HCT116 (cell line): ENCODE data around the gene CCDC71. TPM values are rescaled to one million over a fixed set of nuclear protein-coding genes. Genes with fewer than 3 reads are reported as not detected.
A peak's percentile ranks its signal among the peaks of the same experiment; 100 is the strongest.

Source experiments
- ATAC-seq: fragments of 200-7000 bp; cut with Tn5 transposase; 2 replicates; pipeline ENCODE4 v1.9.1; 2020; ENCODE audit warnings: mild to moderate bottlenecking, moderate library complexity
- BruUV-seq: library from RNA; stranded (reverse); fragments of 400-500 nt; replicated peaks from 2 replicates; lab custom pipeline; 2021; lab: Mats Ljungman, UMichigan
- CTCF ChIA-PET: fragments of 300-600 bp; sonication (Branson Sonifier 250); formaldehyde crosslinking; loops from one replicate; lab custom pipeline; 2021; ENCODE audit warnings: antibody characterized with exemption; lab: Charles Lee
- POLR2A ChIA-PET: fragments of 300-600, 350-600 bp; sonication (Branson Sonifier 250); formaldehyde crosslinking; loops from one replicate; lab custom pipeline; 2021; ENCODE audit warnings: antibody characterized with exemption; lab: Charles Lee
- RAD21 ChIA-PET, 2 experiments: fragments of 300-600 bp; sonication (Branson Sonifier 250); formaldehyde crosslinking; loops; one replicate each; lab custom pipeline; 2023; ENCODE audit warnings: low total read pairs in 2 of 2; ENCODE audit not compliant: uncharacterized antibody in 2 of 2, unreplicated experiment in 2 of 2, low non-redundant PET in 1 of 2; lab: Charles Lee
- DNase-seq: peaks from one replicate; pipeline ENCODE4 v3.0.0-alpha.2; 2010; ENCODE audit warnings: low read depth, low spot score
- H2AFZ ChIP-seq: fragments of 200-600 bp; shearing (Covaris generic), sonication (generic); 2 replicates; pipeline ENCODE4 v1.6.1; 2017; ENCODE audit warnings: low read depth, mixed run types, mixed read lengths, antibody characterized with exemption, low read length; ENCODE audit not compliant: poor library complexity, severe bottlenecking
- H3K27ac ChIP-seq: 2 replicates; pipeline ENCODE4 v1.5.1; 2012; ENCODE audit warnings: low read depth, low read length
- H3K27me3 ChIP-seq: fragments of 200-600 bp; sonication (generic); 2 replicates; pipeline ENCODE4 v1.6.1; 2016; ENCODE audit warnings: mixed run types, low read length, mixed read lengths; ENCODE audit not compliant: insufficient read depth
- H3K36me3 ChIP-seq, 2 experiments: fragments of 200-500 bp in 1 of 2; fragments of 200-600 bp in 1 of 2; sonication (Bioruptor generic) in 1 of 2; sonication (generic) in 1 of 2; 2 replicates each; pipeline versions ENCODE4 v1.5.1 to v1.6.1; 2014 to 2016; ENCODE audit warnings: low read length in 2 of 2, inconsistent platforms in 1 of 2, mixed read lengths in 1 of 2, mixed run types in 1 of 2; ENCODE audit not compliant: insufficient read depth in 2 of 2, control insufficient read depth in 1 of 2
- H3K4me1 ChIP-seq, 2 experiments: fragments of 200-600 bp in 1 of 2; sonication (generic) in 1 of 2; 2 replicates each; pipeline versions ENCODE4 v1.5.1 to v1.6.1; 2012 to 2017; ENCODE audit warnings: low read length in 2 of 2, inconsistent platforms in 1 of 2, mild to moderate bottlenecking in 1 of 2, mixed read lengths in 1 of 2, mixed run types in 1 of 2, moderate library complexity in 1 of 2; ENCODE audit not compliant: insufficient read depth in 2 of 2, control insufficient read depth in 1 of 2
- H3K4me2 ChIP-seq: fragments of 200-600 bp; sonication (generic); 2 replicates; pipeline ENCODE4 v1.6.1; 2017; ENCODE audit warnings: mixed run types, low read length, mixed read lengths
- H3K4me3 ChIP-seq, 2 experiments: fragments of 200-600 bp in 1 of 2; sonication (generic) in 1 of 2; replicated peaks in 1 of 2; 2 replicates each; pipeline ENCODE4 v1.5.1; 2011 to 2016; ENCODE audit warnings: low read length in 2 of 2, control low read depth in 1 of 2, low read depth in 1 of 2, mild to moderate bottlenecking in 1 of 2, mixed read lengths in 1 of 2, mixed run types in 1 of 2
- H3K79me2 ChIP-seq: fragments of 200-600 bp; sonication (generic); 2 replicates; pipeline ENCODE4 v1.6.1; 2017; ENCODE audit warnings: mild to moderate bottlenecking, mixed run types, low read length, moderate library complexity, mixed read lengths; ENCODE audit not compliant: insufficient read depth
- H3K9ac ChIP-seq: fragments of 200-600 bp; sonication (generic); 2 replicates; pipeline ENCODE4 v1.6.1; 2016; ENCODE audit warnings: low read length, mixed read lengths
- H3K9me2 ChIP-seq: fragments of 200-600 bp; sonication (generic), shearing (Covaris generic); 2 replicates; pipeline ENCODE4 v1.6.1; 2017; ENCODE audit warnings: mixed run types, mild to moderate bottlenecking, moderate library complexity; ENCODE audit not compliant: insufficient read depth
- H3K9me3 ChIP-seq, 2 experiments: fragments of 200-500 bp in 1 of 2; fragments of 200-600 bp in 1 of 2; sonication (Bioruptor generic) in 1 of 2; sonication (generic) in 1 of 2; 2 replicates each; pipeline ENCODE4 v1.6.1; 2014 to 2017; ENCODE audit warnings: low read length in 2 of 2, mixed read lengths in 2 of 2, inconsistent platforms in 1 of 2, low read depth in 1 of 2, mild to moderate bottlenecking in 1 of 2, mixed run types in 1 of 2, moderate library complexity in 1 of 2; ENCODE audit not compliant: control insufficient read depth in 1 of 2, insufficient read depth in 1 of 2
- H4K20me1 ChIP-seq: fragments of 200-600 bp; sonication (generic), shearing (Covaris generic); 2 replicates; pipeline ENCODE4 v1.6.1; 2017; ENCODE audit warnings: mixed run types, mild to moderate bottlenecking, moderate library complexity; ENCODE audit not compliant: insufficient read depth
- ATF3 ChIP-seq: IDR thresholded peaks from 2 replicates; pipeline ENCODE4 v1.6.1; 2012
- CBX3 ChIP-seq: IDR thresholded peaks from 2 replicates; pipeline ENCODE4 v1.6.1; 2012; ENCODE audit warnings: low read depth
- CEBPB ChIP-seq: IDR thresholded peaks from 2 replicates; pipeline ENCODE4 v1.6.1; 2012; ENCODE audit warnings: low read depth
- CTCF ChIP-seq, 3 experiments: fragments of 200-600 bp in 1 of 3; sonication (generic) in 1 of 3; IDR thresholded peaks in 2 of 3; conservative IDR thresholded peaks in 1 of 3; 2 replicates each; pipeline ENCODE4 v1.5.1; 2012 to 2017; ENCODE audit warnings: low read depth in 2 of 3, low read length in 2 of 3, antibody characterized with exemption in 1 of 3, borderline replicate concordance in 1 of 3, control low read depth in 1 of 3, mild to moderate bottlenecking in 1 of 3, mixed read lengths in 1 of 3, mixed run types in 1 of 3, moderate library complexity in 1 of 3; ENCODE audit not compliant: insufficient read depth in 1 of 3
- EGR1 ChIP-seq: IDR thresholded peaks from 2 replicates; pipeline ENCODE4 v1.6.1; 2012; ENCODE audit warnings: low read depth
- EZH2 ChIP-seq: fragments of 200-600 bp; sonication (generic); IDR thresholded peaks from 2 replicates; pipeline ENCODE4 v1.6.1; 2017; ENCODE audit warnings: antibody characterized with exemption, mixed run types
- EZH2phosphoT487 ChIP-seq: fragments of 200-600 bp; IDR thresholded peaks from 2 replicates; pipeline ENCODE4 v1.6.1; 2018; ENCODE audit warnings: antibody characterized with exemption, borderline replicate concordance
- FOSL1 ChIP-seq: IDR thresholded peaks from 2 replicates; pipeline ENCODE4 v1.6.1; 2012; ENCODE audit warnings: low read depth
- JUND ChIP-seq: IDR thresholded peaks from 2 replicates; pipeline ENCODE4 v1.6.1; 2012
- MAX ChIP-seq: IDR thresholded peaks from 2 replicates; pipeline ENCODE4 v1.6.1; 2012
- POLR2AphosphoS5 ChIP-seq: IDR thresholded peaks from 2 replicates; pipeline ENCODE4 v1.6.1; 2011; ENCODE audit warnings: mild to moderate bottlenecking, low read depth, low read length, moderate library complexity
- REST ChIP-seq: IDR thresholded peaks from 2 replicates; pipeline ENCODE4 v1.6.1; 2012; ENCODE audit warnings: low read depth
- SIN3A ChIP-seq: IDR thresholded peaks from 2 replicates; pipeline ENCODE4 v1.6.1; 2012; ENCODE audit warnings: low read depth
- SP1 ChIP-seq: IDR thresholded peaks from 2 replicates; pipeline ENCODE4 v1.6.1; 2012; ENCODE audit warnings: low read depth
- TCF7L2 ChIP-seq: IDR thresholded peaks from 2 replicates; pipeline ENCODE4 v1.7.0; 2011; ENCODE audit warnings: borderline replicate concordance, inconsistent platforms; ENCODE audit not compliant: insufficient read depth, insufficient read length; ENCODE audit errors: extremely low read depth
- YY1 ChIP-seq: IDR thresholded peaks from 2 replicates; pipeline ENCODE4 v1.6.1; 2011; ENCODE audit warnings: low read length, low read depth, moderate library complexity, mild to moderate bottlenecking; ENCODE audit not compliant: insufficient replicate concordance; ENCODE audit errors: extremely low read depth
- ZBTB33 ChIP-seq: IDR thresholded peaks from 2 replicates; pipeline ENCODE4 v1.6.1; 2011; ENCODE audit warnings: mild to moderate bottlenecking, low read length, moderate library complexity; ENCODE audit not compliant: insufficient replicate concordance; ENCODE audit errors: extremely low read depth
- ZFX ChIP-seq: fragments of 450-650 bp; IDR thresholded peaks from 2 replicates; pipeline ENCODE4 v1.6.1; 2017
- ZNF274 ChIP-seq: fragments of 200-500 bp; sonication (Bioruptor generic); IDR thresholded peaks from 2 replicates; pipeline ENCODE4 v1.6.1; 2014; ENCODE audit warnings: mild to moderate bottlenecking, low read depth, low read length, inconsistent platforms
- intact Hi-C: fragments of 100-400 bp; cut with micrococcal nuclease; formaldehyde crosslinking; loops from 2 replicates; pipeline ENCODE4 v1.10.0; 2022
- total RNA-seq: library from RNA; stranded (reverse); gene quantifications from one replicate; pipeline ENCODE4 v1.2.1, GENCODE V29; 2021; ENCODE audit not compliant: unreplicated experiment

Gene CCDC71
- total RNA-seq, 1 experiment from 2014 or later = 32.8 TPM

GRCh38 chr3:49119036-49119435, 47.1 kb downstream of the CCDC71 start:
- Histone ChIP-seq H3K36me3 (peaks cover 38 to 43% of the 10 kb centered on the region in 2 experiments), H3K79me2 (peaks cover 21% of the 10 kb centered on the region), H3K9me3 (no peaks in the 10 kb centered on the region), H2AFZ (no peak overlapping the region), H3K27ac (peak overlapping the region; percentile 100), H3K4me1 (peaks cover 7 to 14% of the 10 kb centered on the region in 2 experiments), H3K9me2 (no peaks in the 10 kb centered on the region), H3K27me3 (no peaks in the 10 kb centered on the region), H3K4me2 (peak overlapping the region; percentile 99), H3K9ac (peak overlapping the region; percentile 96; the same call in 1 of the 2 replicates), H3K4me3 (peak overlapping the region in 1 of 2 experiments; percentile 77; a peak in 3 of 4 replicates), H4K20me1 (no peaks in the 10 kb centered on the region)
- TF ChIP-seq REST = no peak
- TF ChIP-seq ZNF274 = no peak
- no peak for TF ChIP-seq EZH2phosphoT487
- no peak for TF ChIP-seq ZBTB33
- TF ChIP-seq CTCF (IDR thresholded peaks at IDR 0.05 in 2 of 3, conservative IDR thresholded peaks at IDR 0.05 in 1 of 3; ENCODE audit: borderline replicate concordance in 1 of 3, insufficient read depth in 1 of 3, low read depth in 2 of 3, low read length in 2 of 3) = no peak
- no peak for TF ChIP-seq TCF7L2
- no peak for TF ChIP-seq SP1
- no peak for TF ChIP-seq MAX
- no peak for TF ChIP-seq YY1
- TF ChIP-seq ZFX = no peak
- TF ChIP-seq FOSL1 = no peak
- TF ChIP-seq POLR2AphosphoS5 = no peak
- TF ChIP-seq EZH2 = no peak
- TF ChIP-seq CEBPB = no peak
- TF ChIP-seq EGR1 = no peak
- TF ChIP-seq JUND = no peak
- no peak for TF ChIP-seq CBX3
- no peak for TF ChIP-seq ATF3
- TF ChIP-seq SIN3A = no peak
- no peak for ATAC-seq
- DNase-seq = no peak
- RAD21 ChIA-PET = no interaction called here
- POLR2A ChIA-PET = interaction anchor here (0.6 kb wide), 1 partner anchor 9 kb away, joined by 4 read pairs; no protein-coding TSS in a partner anchor
- intact Hi-C loops = no loop called here
- CTCF ChIA-PET = no interaction called here
- BruUV-seq = no TSS peak
